Measurements from ENCODE around the gene KIR2DL4. TPM values are rescaled to one million over a fixed set of nuclear protein-coding genes. Genes with fewer than 3 reads are reported as not detected.
"Not testable (repeated sequence)": the region's sequence is repeated elsewhere in the genome, so short reads cannot be mapped to it uniquely, and the experiment has no call there.

Gene KIR2DL4
- total RNA-seq, 1 donor = not detected

GRCh38 chr19:54788154-54788553 lies 15.3 kb upstream of the KIR2DL4 start:
- not testable (repeated sequence) for H3K4me3 ChIP-seq (ENCODE audit: insufficient read depth, low read length); H3K36me3 ChIP-seq (ENCODE audit: insufficient read depth, low read length); H2AFZ ChIP-seq (ENCODE audit: low read length); H4K20me1 ChIP-seq (ENCODE audit: insufficient read depth, low read length); H3K4me2 ChIP-seq (ENCODE audit: insufficient read depth, low read length); H3K9me3 ChIP-seq (ENCODE audit: low read depth, low read length); H3K27ac ChIP-seq (ENCODE audit: low read depth, low read length); H3K4me1 ChIP-seq (ENCODE audit: insufficient read depth, low read length); H3K79me2 ChIP-seq (ENCODE audit: insufficient read depth, low read length); DNase-seq (ENCODE audit: insufficient read length, low spot score, missing footprints); H3K27me3 ChIP-seq (ENCODE audit: insufficient read depth, low read length)

GRCh38 chr19:54790711-54791110 lies 12.7 kb upstream of the KIR2DL4 start:
- Histone ChIP-seq H3K9me3 (ENCODE audit: low read depth, low read length) (no peaks in the 10 kb centered on the region), H3K79me2 (ENCODE audit: insufficient read depth, low read length) (no peaks in the 10 kb centered on the region), H3K4me2 (ENCODE audit: insufficient read depth, low read length) (no peak overlapping the region), H3K27me3 (ENCODE audit: insufficient read depth, low read length) (no peaks in the 10 kb centered on the region), H3K27ac (ENCODE audit: low read depth, low read length) (no peak overlapping the region), H2AFZ (ENCODE audit: low read length) (no peak overlapping the region), H3K36me3 (ENCODE audit: insufficient read depth, low read length) (no peaks in the 10 kb centered on the region), H3K4me3 (ENCODE audit: insufficient read depth, low read length) (no peak overlapping the region), H3K4me1 (ENCODE audit: insufficient read depth, low read length) (no peaks in the 10 kb centered on the region), H4K20me1 (ENCODE audit: insufficient read depth, low read length) (no peaks in the 10 kb centered on the region)
- TF ChIP-seq, protein P1, sequence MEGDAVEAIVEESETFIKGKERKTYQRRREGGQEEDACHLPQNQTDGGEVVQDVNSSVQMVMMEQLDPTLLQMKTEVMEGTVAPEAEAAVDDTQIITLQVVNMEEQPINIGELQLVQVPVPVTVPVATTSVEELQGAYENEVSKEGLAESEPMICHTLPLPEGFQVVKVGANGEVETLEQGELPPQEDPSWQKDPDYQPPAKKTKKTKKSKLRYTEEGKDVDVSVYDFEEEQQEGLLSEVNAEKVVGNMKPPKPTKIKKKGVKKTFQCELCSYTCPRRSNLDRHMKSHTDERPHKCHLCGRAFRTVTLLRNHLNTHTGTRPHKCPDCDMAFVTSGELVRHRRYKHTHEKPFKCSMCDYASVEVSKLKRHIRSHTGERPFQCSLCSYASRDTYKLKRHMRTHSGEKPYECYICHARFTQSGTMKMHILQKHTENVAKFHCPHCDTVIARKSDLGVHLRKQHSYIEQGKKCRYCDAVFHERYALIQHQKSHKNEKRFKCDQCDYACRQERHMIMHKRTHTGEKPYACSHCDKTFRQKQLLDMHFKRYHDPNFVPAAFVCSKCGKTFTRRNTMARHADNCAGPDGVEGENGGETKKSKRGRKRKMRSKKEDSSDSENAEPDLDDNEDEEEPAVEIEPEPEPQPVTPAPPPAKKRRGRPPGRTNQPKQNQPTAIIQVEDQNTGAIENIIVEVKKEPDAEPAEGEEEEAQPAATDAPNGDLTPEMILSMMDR (IDR thresholded peaks at IDR 0.05; ENCODE audit: extremely low read depth, low read depth, low read length) = no peak
- no peak for DNase-seq (ENCODE audit: insufficient read length, low spot score, missing footprints)

GRCh38 chr19:54791476-54791875 lies 11.9 kb upstream of the KIR2DL4 start:
- H3K4me2 ChIP-seq (ENCODE audit: insufficient read depth, low read length) = no peak overlapping the region
- H4K20me1 ChIP-seq (ENCODE audit: insufficient read depth, low read length) = no peaks in the 10 kb centered on the region
- H3K27ac ChIP-seq (ENCODE audit: low read depth, low read length) = no peak overlapping the region
- DNase-seq (ENCODE audit: insufficient read length, low spot score, missing footprints) = no peak
- no peaks in the 10 kb centered on the region for H3K9me3 ChIP-seq (ENCODE audit: low read depth, low read length)
- TF ChIP-seq, protein P1 (IDR thresholded peaks at IDR 0.05; ENCODE audit: extremely low read depth, low read depth, low read length) = no peak
- H3K4me3 ChIP-seq (ENCODE audit: insufficient read depth, low read length) = no peak overlapping the region
- H3K36me3 ChIP-seq (ENCODE audit: insufficient read depth, low read length) = no peaks in the 10 kb centered on the region
- H2AFZ ChIP-seq (ENCODE audit: low read length) = no peak overlapping the region
- H3K27me3 ChIP-seq (ENCODE audit: insufficient read depth, low read length) = no peaks in the 10 kb centered on the region
- H3K79me2 ChIP-seq (ENCODE audit: insufficient read depth, low read length) = no peaks in the 10 kb centered on the region
- no peaks in the 10 kb centered on the region for H3K4me1 ChIP-seq (ENCODE audit: insufficient read depth, low read length)

GRCh38 chr19:54792814-54793213 lies 10.6 kb upstream of the KIR2DL4 start:
- peak overlapping the region; percentile 32 for H3K4me2 ChIP-seq (ENCODE audit: insufficient read depth, low read length)

More at GRCh38 chr19:54792814-54793213, 10.6 kb upstream of the KIR2DL4 start:
- TF ChIP-seq, protein P1 (IDR thresholded peaks at IDR 0.05; ENCODE audit: extremely low read depth, low read depth, low read length) = no peak
- Histone ChIP-seq H3K4me1 (ENCODE audit: insufficient read depth, low read length) (no peaks in the 10 kb centered on the region), H3K9me3 (ENCODE audit: low read depth, low read length) (no peaks in the 10 kb centered on the region), H3K79me2 (ENCODE audit: insufficient read depth, low read length) (no peaks in the 10 kb centered on the region), H3K4me3 (ENCODE audit: insufficient read depth, low read length) (peak overlapping the region; percentile 37), H3K27me3 (ENCODE audit: insufficient read depth, low read length) (no peaks in the 10 kb centered on the region), H4K20me1 (ENCODE audit: insufficient read depth, low read length) (no peaks in the 10 kb centered on the region), H2AFZ (ENCODE audit: low read length) (no peak overlapping the region), H3K36me3 (ENCODE audit: insufficient read depth, low read length) (no peaks in the 10 kb centered on the region), H3K27ac (ENCODE audit: low read depth, low read length) (no peak overlapping the region)
- no peak for DNase-seq (ENCODE audit: insufficient read length, low spot score, missing footprints)
